ENCODE results near the gene LETM1. TPM values are rescaled to one million over a fixed set of nuclear protein-coding genes. Genes with fewer than 3 reads are reported as not detected.
A peak's percentile ranks its signal among the peaks of the same experiment; 100 is the strongest.

Gene LETM1
- total RNA-seq, 1 donor from 2014 or later = 16.9 TPM

GRCh38 chr4:1775731-1776500 lies 80.0 kb downstream of the LETM1 start:
- DNase-seq (ENCODE audit: low spot score) = peak; percentile 65
- no peaks in the 10 kb centered on the region for H3K9me3 ChIP-seq (ENCODE audit: low read depth)
- H3K27ac Mint-ChIP-seq = peak overlapping the region; percentile 86
- no peak overlapping the region for H3K4me3 Mint-ChIP-seq
- no peaks in the 10 kb centered on the region for H3K79me2 ChIP-seq (ENCODE audit: low read depth)
- H4K20me1 ChIP-seq (ENCODE audit: low read depth) = peaks cover 5% of the 10 kb centered on the region
- no peak overlapping the region for H3K4me3 ChIP-seq
- no peak overlapping the region for H3K4me2 ChIP-seq
- no peaks in the 10 kb centered on the region for H3K36me3 ChIP-seq
- H3K27me3 Mint-ChIP-seq (ENCODE audit: insufficient read depth, low read depth) = peaks cover 13% of the 10 kb centered on the region
- H3K27ac ChIP-seq = no peak overlapping the region
- peaks cover 52% of the 10 kb centered on the region for H3K4me1 ChIP-seq
- no peak overlapping the region for H3K9ac ChIP-seq
- no peaks in the 10 kb centered on the region for H3K36me3 Mint-ChIP-seq
- H3K4me1 Mint-ChIP-seq = peaks cover 41% of the 10 kb centered on the region
- TF ChIP-seq, protein P1, sequence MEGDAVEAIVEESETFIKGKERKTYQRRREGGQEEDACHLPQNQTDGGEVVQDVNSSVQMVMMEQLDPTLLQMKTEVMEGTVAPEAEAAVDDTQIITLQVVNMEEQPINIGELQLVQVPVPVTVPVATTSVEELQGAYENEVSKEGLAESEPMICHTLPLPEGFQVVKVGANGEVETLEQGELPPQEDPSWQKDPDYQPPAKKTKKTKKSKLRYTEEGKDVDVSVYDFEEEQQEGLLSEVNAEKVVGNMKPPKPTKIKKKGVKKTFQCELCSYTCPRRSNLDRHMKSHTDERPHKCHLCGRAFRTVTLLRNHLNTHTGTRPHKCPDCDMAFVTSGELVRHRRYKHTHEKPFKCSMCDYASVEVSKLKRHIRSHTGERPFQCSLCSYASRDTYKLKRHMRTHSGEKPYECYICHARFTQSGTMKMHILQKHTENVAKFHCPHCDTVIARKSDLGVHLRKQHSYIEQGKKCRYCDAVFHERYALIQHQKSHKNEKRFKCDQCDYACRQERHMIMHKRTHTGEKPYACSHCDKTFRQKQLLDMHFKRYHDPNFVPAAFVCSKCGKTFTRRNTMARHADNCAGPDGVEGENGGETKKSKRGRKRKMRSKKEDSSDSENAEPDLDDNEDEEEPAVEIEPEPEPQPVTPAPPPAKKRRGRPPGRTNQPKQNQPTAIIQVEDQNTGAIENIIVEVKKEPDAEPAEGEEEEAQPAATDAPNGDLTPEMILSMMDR (IDR thresholded peaks at IDR 0.05) = no peak
- TF ChIP-seq EZH2 (IDR thresholded peaks at IDR 0.05) = no peak
- no peak for TF ChIP-seq EZH2phosphoT487 (IDR thresholded peaks at IDR 0.05)
- H2AFZ ChIP-seq (replicated peaks) = no peak overlapping the region
- H3F3A ChIP-seq (ENCODE audit: low read depth) = peaks cover 36% of the 10 kb centered on the region
- H3K9me3 Mint-ChIP-seq = no peaks in the 10 kb centered on the region
- no peaks in the 10 kb centered on the region for H3K27me3 ChIP-seq

GRCh38 chr4:1773754-1774153 lies 82.2 kb downstream of the LETM1 start:
- H3K9me3 Mint-ChIP-seq = no peaks in the 10 kb centered on the region
- no peak overlapping the region for H3K27ac Mint-ChIP-seq

GRCh38 chr4:1772853-1773538 lies 83.0 kb downstream of the LETM1 start:
- Histone ChIP-seq H3K9me3 (ENCODE audit: low read depth) (no peaks in the 10 kb centered on the region), H3K36me3 (no peaks in the 10 kb centered on the region), H3K27ac (no peak overlapping the region), H3K9ac (no peak overlapping the region), H3K79me2 (ENCODE audit: low read depth) (no peaks in the 10 kb centered on the region), H3K27me3 (peaks cover 21% of the 10 kb centered on the region), H3K4me1 (peaks cover 72% of the 10 kb centered on the region), H4K20me1 (ENCODE audit: low read depth) (peaks cover 34% of the 10 kb centered on the region), H2AFZ (replicated peaks) (no peak overlapping the region), H3K4me3 (no peak overlapping the region), H3F3A (ENCODE audit: low read depth) (peaks cover 26% of the 10 kb centered on the region), H3K4me2 (no peak overlapping the region)
- peaks cover 43% of the 10 kb centered on the region for H3K4me1 Mint-ChIP-seq
- no peak overlapping the region for H3K4me3 Mint-ChIP-seq
- DNase-seq (ENCODE audit: low spot score) = no peak
- peaks cover 11% of the 10 kb centered on the region for H3K27me3 Mint-ChIP-seq (ENCODE audit: insufficient read depth, low read depth)
- no peak overlapping the region for H3K27ac Mint-ChIP-seq
- no peaks in the 10 kb centered on the region for H3K9me3 Mint-ChIP-seq
- H3K36me3 Mint-ChIP-seq = no peaks in the 10 kb centered on the region
- TF ChIP-seq EZH2 (IDR thresholded peaks at IDR 0.05) (no peak), EZH2phosphoT487 (IDR thresholded peaks at IDR 0.05) (no peak)
- TF ChIP-seq, protein P1 (IDR thresholded peaks at IDR 0.05) = no peak

More at GRCh38 chr4:1773754-1774153, 82.2 kb downstream of the LETM1 start:
- Histone ChIP-seq H3K9me3 (ENCODE audit: low read depth) (no peaks in the 10 kb centered on the region), H3K4me1 (peaks cover 70% of the 10 kb centered on the region), H3K4me3 (no peak overlapping the region), H4K20me1 (ENCODE audit: low read depth) (peaks cover 27% of the 10 kb centered on the region), H2AFZ (replicated peaks) (no peak overlapping the region), H3K36me3 (no peaks in the 10 kb centered on the region), H3K9ac (no peak overlapping the region), H3K27ac (no peak overlapping the region), H3K4me2 (no peak overlapping the region), H3K27me3 (peaks cover 13% of the 10 kb centered on the region), H3F3A (ENCODE audit: low read depth) (peaks cover 25% of the 10 kb centered on the region), H3K79me2 (ENCODE audit: low read depth) (no peaks in the 10 kb centered on the region)
- Mint-ChIP-seq H3K36me3 (no peaks in the 10 kb centered on the region), H3K4me3 (no peak overlapping the region), H3K27me3 (ENCODE audit: insufficient read depth, low read depth) (peaks cover 9% of the 10 kb centered on the region), H3K4me1 (peaks cover 41% of the 10 kb centered on the region)
- TF ChIP-seq, protein P1 (IDR thresholded peaks at IDR 0.05) = no peak
- DNase-seq (ENCODE audit: low spot score) = no peak

Data from neural progenitor cell (in vitro differentiated cells).